ENCODE data around the gene MACROD1. TPM values are rescaled to one million over a fixed set of nuclear protein-coding genes. Genes with fewer than 3 reads are reported as not detected.

MACROD1 gene
- polyA plus RNA-seq, 1 donor (not counting 4 experiments of a cell fraction or from before 2014, with no cell fraction given), result 4.6 TPM

GRCh38 chr11:64001484-64002420 is 164.2 kb downstream of the MACROD1 start:
- Histone ChIP-seq H3K9me1 (ENCODE audit: control insufficient read depth, extremely low read depth, insufficient read depth, low read length) (no peaks in the 10 kb centered on the region), H2AFZ (ENCODE audit: control insufficient read depth, low read length) (no peak overlapping the region), H3K36me3 (ENCODE audit: control insufficient read depth in 2 of 2, extremely low read depth in 1 of 2, insufficient read depth in 2 of 2, low read length in 2 of 2) (peaks cover 9 to 11% of the 10 kb centered on the region in 2 experiments), H3K9ac (ENCODE audit: control insufficient read depth, extremely low read depth, insufficient read depth, low read length) (no peak overlapping the region), H3K79me2 (ENCODE audit: control insufficient read depth, insufficient read depth, low read length) (no peaks in the 10 kb centered on the region), H3K4me3 (ENCODE audit: control insufficient read depth in 2 of 3, extremely low read depth in 1 of 3, insufficient read depth in 2 of 3, low read depth in 1 of 3, low read length in 3 of 3) (no peak overlapping the region), H3K4me2 (ENCODE audit: control insufficient read depth, extremely low read depth, insufficient read depth, low read depth, low read length) (no peak overlapping the region), H3K27ac (ENCODE audit: control insufficient read depth, insufficient read depth, low read length) (no peak overlapping the region), H3K9me3 (ENCODE audit: control insufficient read depth, low read depth, low read length) (no peaks in the 10 kb centered on the region), H4K20me1 (ENCODE audit: control insufficient read depth, extremely low read depth, insufficient read depth, low read length) (peaks cover 6% of the 10 kb centered on the region), H3K27me3 (ENCODE audit: control insufficient read depth, extremely low read depth, insufficient read depth, low read length) (peaks cover 6% of the 10 kb centered on the region), H3K4me1 (ENCODE audit: control insufficient read depth, extremely low read depth, insufficient read depth, low read length) (peaks cover 10% of the 10 kb centered on the region)
- TF ChIP-seq EZH2 (IDR thresholded peaks at IDR 0.05; ENCODE audit: low read length) (no peak), CTCF (optimal IDR thresholded peaks at IDR 0.05 in 1 of 3, IDR thresholded peaks at IDR 0.05 in 1 of 3, conservative IDR thresholded peaks at IDR 0.05 in 1 of 3; ENCODE audit: extremely low read depth in 1 of 3, insufficient read depth in 2 of 3, low read length in 3 of 3) (no peak)
- dilution Hi-C loops (cut with MboI; ENCODE audit: extremely low pct_ligation_motif_present, low sequenced_read_pairs), result loop anchor here (10.0 kb wide), 1 partner anchor 133 kb away; no protein-coding TSS in a partner anchor
- FAIRE-seq (no peak), DNase-seq (ENCODE audit: low read depth, low spot score) (no peak)

DNA sequence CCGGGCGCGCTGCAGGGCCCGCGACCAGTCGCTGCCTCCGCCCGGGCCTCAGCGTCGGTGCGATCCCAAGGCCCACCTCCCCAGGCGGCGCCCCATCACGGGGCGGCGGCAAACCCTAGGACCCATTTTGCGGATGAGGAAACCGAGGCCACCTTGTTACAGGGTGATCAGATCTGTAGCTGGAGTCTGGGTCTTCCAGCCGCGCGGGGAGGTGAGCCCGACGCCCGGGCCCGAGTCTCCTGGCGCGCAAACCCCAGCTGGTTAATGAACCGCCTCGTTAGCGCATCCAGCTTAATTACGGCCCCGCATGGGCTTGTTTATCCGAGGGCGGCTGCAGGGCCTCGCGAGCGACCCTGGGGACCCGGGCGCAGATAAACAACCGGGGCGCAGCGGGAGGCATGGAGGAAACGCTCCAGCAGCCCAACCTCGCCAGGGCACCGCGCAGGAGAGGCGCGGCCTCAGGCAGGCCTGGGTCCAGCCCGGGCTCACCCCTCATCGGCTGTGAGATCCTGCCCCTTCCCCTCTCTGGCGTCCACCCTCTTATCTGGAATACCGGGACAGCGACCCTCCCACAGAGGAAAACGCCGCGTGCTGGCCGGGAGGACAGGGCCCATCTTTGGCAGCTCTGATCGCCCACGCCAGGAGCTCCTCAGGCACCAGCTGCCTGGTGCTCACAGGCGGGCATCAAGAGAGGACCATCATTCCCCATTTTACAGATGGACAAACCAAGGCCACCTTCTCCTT is 165.0 kb downstream of the MACROD1 start:
- TF ChIP-seq EZH2 (IDR thresholded peaks at IDR 0.05; ENCODE audit: low read length) (no peak), CTCF (optimal IDR thresholded peaks at IDR 0.05 in 1 of 3, IDR thresholded peaks at IDR 0.05 in 1 of 3, conservative IDR thresholded peaks at IDR 0.05 in 1 of 3; ENCODE audit: extremely low read depth in 1 of 3, insufficient read depth in 2 of 3, low read length in 3 of 3) (no peak)
- peaks cover 10% of the 10 kb centered on the region for H3K4me1 ChIP-seq (ENCODE audit: control insufficient read depth, extremely low read depth, insufficient read depth, low read length)
- H3K27me3 ChIP-seq (ENCODE audit: control insufficient read depth, extremely low read depth, insufficient read depth, low read length), result no peaks in the 10 kb centered on the region
- H3K36me3 ChIP-seq (ENCODE audit: control insufficient read depth in 2 of 2, extremely low read depth in 1 of 2, insufficient read depth in 2 of 2, low read length in 2 of 2), result peaks cover 9 to 14% of the 10 kb centered on the region in 2 experiments
- dilution Hi-C loops (cut with MboI; ENCODE audit: extremely low pct_ligation_motif_present, low sequenced_read_pairs), result loop anchor here (10.0 kb wide), 1 partner anchor 134 kb away; no protein-coding TSS in a partner anchor
- H2AFZ ChIP-seq (ENCODE audit: control insufficient read depth, low read length), result no peak overlapping the region
- no peaks in the 10 kb centered on the region for H3K9me3 ChIP-seq (ENCODE audit: control insufficient read depth, low read depth, low read length)
- FAIRE-seq (no peak), DNase-seq (ENCODE audit: low read depth, low spot score) (no peak)
- H3K4me3 ChIP-seq (ENCODE audit: control insufficient read depth in 2 of 3, extremely low read depth in 1 of 3, insufficient read depth in 2 of 3, low read depth in 1 of 3, low read length in 3 of 3), result peak overlapping the region in 1 of 3 experiments; percentile 12
- peaks cover 6% of the 10 kb centered on the region for H4K20me1 ChIP-seq (ENCODE audit: control insufficient read depth, extremely low read depth, insufficient read depth, low read length)
- no peak overlapping the region for H3K27ac ChIP-seq (ENCODE audit: control insufficient read depth, insufficient read depth, low read length)
- H3K9me1 ChIP-seq (ENCODE audit: control insufficient read depth, extremely low read depth, insufficient read depth, low read length), result no peaks in the 10 kb centered on the region
- H3K79me2 ChIP-seq (ENCODE audit: control insufficient read depth, insufficient read depth, low read length), result no peaks in the 10 kb centered on the region
- peak overlapping the region; percentile 33 for H3K9ac ChIP-seq (ENCODE audit: control insufficient read depth, extremely low read depth, insufficient read depth, low read length)
- H3K4me2 ChIP-seq (ENCODE audit: control insufficient read depth, extremely low read depth, insufficient read depth, low read depth, low read length), result peak overlapping the region; percentile 58

All from keratinocyte (primary cell).